Transverse colon (tissue), 3 donors: ENCODE results near the gene FNDC1.

Source experiments
- EP300 ChIP-seq: sonication (generic); formaldehyde crosslinking; IDR thresholded peaks from one replicate; pipeline ENCODE4 v1.6.1; 2017; ENCODE audit warnings: antibody characterized with exemption, low read depth
- POLR2A ChIP-seq: fragments of 450-650 bp; IDR thresholded peaks from one replicate; pipeline ENCODE4 v1.6.1; 2016; ENCODE audit warnings: antibody characterized with exemption, mild to moderate bottlenecking, moderate library complexity
- TF ChIP-seq, protein P1 (sequence below), 5 experiments: fragments of 200-600 bp in 3 of 5; fragments of 450-650 bp in 2 of 5; sonication (generic) in 3 of 5; IDR thresholded peaks; 1 replicate in 2 of 5; 2 replicates in 3 of 5; pipeline ENCODE4 v1.5.1; 2016 to 2017; ENCODE audit warnings: antibody characterized with exemption in 5 of 5, inconsistent platforms in 3 of 5, mild to moderate bottlenecking in 2 of 5, moderate library complexity in 1 of 5

- TF ChIP-seq POLR2A: no peak
- TF ChIP-seq, protein P1, sequence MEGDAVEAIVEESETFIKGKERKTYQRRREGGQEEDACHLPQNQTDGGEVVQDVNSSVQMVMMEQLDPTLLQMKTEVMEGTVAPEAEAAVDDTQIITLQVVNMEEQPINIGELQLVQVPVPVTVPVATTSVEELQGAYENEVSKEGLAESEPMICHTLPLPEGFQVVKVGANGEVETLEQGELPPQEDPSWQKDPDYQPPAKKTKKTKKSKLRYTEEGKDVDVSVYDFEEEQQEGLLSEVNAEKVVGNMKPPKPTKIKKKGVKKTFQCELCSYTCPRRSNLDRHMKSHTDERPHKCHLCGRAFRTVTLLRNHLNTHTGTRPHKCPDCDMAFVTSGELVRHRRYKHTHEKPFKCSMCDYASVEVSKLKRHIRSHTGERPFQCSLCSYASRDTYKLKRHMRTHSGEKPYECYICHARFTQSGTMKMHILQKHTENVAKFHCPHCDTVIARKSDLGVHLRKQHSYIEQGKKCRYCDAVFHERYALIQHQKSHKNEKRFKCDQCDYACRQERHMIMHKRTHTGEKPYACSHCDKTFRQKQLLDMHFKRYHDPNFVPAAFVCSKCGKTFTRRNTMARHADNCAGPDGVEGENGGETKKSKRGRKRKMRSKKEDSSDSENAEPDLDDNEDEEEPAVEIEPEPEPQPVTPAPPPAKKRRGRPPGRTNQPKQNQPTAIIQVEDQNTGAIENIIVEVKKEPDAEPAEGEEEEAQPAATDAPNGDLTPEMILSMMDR (IDR thresholded peaks at IDR 0.05): no peak
- no peak for TF ChIP-seq EP300
These were observed 17.2 kb upstream of the FNDC1 start for GRCh38 chr6:159152041-159152440.
